Ascending aorta (tissue), 2 donors: ENCODE data around the gene KCNG4. TPM values are rescaled to one million over a fixed set of nuclear protein-coding genes. Genes with fewer than 3 reads are reported as not detected.

Source experiments
- DNase-seq, 2 donors: peaks; one replicate each; pipeline ENCODE4 v3.0.0-alpha.2; 2019; ENCODE audit warnings: low spot score in 2 of 2
- H3K27ac ChIP-seq, 2 donors: fragments of 200-600 bp; sonication (generic); one replicate each; pipeline ENCODE4 v1.5.1; 2016 to 2017; ENCODE audit warnings: mild to moderate bottlenecking in 1 of 2
- H3K27me3 ChIP-seq: fragments of 200-600 bp; sonication (generic); one replicate; pipeline ENCODE4 v1.5.1; 2017
- H3K36me3 ChIP-seq, 2 donors: fragments of 200-600 bp; sonication (generic); one replicate each; pipeline ENCODE4 v1.5.1; 2016
- H3K4me1 ChIP-seq, 2 donors: fragments of 200-600 bp; sonication (generic); one replicate each; pipeline ENCODE4 v1.5.1; 2016 to 2017; ENCODE audit warnings: mild to moderate bottlenecking in 1 of 2
- H3K4me3 ChIP-seq, 2 donors: fragments of 200-600 bp; sonication (generic); one replicate each; pipeline ENCODE4 v1.5.1; 2016 to 2017; ENCODE audit warnings: mild to moderate bottlenecking in 1 of 2
- H3K9me3 ChIP-seq, 2 donors: fragments of 200-600 bp; sonication (generic); one replicate each; pipeline ENCODE4 v1.5.1; 2016
- CTCF ChIP-seq, 3 experiments: fragments of 200-600 bp in 2 of 3; fragments of 450-650 bp in 1 of 3; sonication (generic) in 2 of 3; IDR thresholded peaks; one replicate each; pipeline ENCODE4 v1.5.1; 2016 to 2019; ENCODE audit warnings: antibody characterized with exemption in 3 of 3, mild to moderate bottlenecking in 1 of 3, moderate library complexity in 1 of 3
- intact Hi-C: fragments of 100-400 bp; cut with DNase I; formaldehyde crosslinking; loops from one replicate; pipeline ENCODE4 v1.15.1; 2023
- total RNA-seq: library from RNA; depleted of rRNA; stranded (reverse); fragments of >200 nt; gene quantifications from one replicate; pipeline ENCODE4 v1.1.0, GENCODE V29; 2016

KCNG4 gene
- total RNA-seq, 1 donor from 2014 or later = not detected

DNA sequence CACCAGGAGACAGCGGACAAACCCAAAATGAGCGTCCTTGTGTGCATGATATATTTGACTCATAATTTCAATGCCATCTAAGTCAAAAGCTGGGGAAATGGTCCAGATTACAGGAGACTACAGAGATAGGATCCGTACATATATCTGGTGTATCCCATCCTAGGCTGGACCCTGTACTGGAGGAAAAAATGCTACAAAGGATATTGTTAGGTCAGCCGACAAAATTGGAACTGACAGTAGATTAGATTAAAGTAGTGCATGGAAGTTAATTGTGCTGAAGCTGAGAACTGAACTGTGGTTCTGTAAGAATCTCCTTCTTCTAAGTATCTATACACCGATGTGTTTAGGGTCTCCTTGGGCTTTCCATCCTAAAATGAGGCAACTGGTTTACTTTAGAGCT lies 24.3 kb downstream of the KCNG4 start:
- no peak for DNase-seq
- no peak for TF ChIP-seq CTCF (IDR thresholded peaks at IDR 0.05)
- no peaks in the 10 kb centered on the region for H3K4me1 ChIP-seq
- no peaks in the 10 kb centered on the region for H3K9me3 ChIP-seq
- H3K36me3 ChIP-seq = no peaks in the 10 kb centered on the region
- no peaks in the 10 kb centered on the region for H3K27me3 ChIP-seq
- intact Hi-C loops = no loop called here
- H3K27ac ChIP-seq = no peak overlapping the region
- no peak overlapping the region for H3K4me3 ChIP-seq

DNA sequence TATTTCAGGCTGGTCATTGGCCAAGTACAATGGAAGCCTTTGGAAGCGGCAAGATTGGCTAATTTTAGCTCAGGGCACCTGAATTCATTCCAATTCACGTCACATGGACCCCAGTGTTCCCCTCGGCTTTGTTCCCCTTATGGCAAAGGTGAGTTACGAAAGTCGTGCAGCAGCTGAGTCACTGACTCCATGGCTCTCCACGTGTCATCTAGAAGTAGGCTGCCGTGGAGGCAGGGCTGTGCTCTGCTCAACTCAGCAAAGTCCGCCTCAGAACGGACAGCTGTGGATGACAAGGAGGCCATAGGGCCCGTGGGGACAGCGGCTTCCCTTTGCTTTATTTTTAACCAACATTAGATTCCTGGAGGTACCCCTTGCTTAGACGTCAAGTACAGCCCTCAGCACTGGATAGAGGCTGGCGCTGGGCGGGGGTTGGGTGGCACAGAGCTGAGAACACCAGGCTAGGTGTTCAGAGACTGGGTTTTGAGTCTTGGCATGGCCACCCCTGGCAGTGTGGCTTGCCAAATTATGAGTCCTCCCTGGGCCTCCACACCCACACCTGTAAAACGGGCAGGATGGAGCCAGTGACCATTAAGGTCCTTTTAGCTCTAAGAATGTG lies 25.3 kb downstream of the KCNG4 start:
- Histone ChIP-seq H3K4me1 (no peaks in the 10 kb centered on the region), H3K36me3 (no peaks in the 10 kb centered on the region), H3K27me3 (no peaks in the 10 kb centered on the region), H3K27ac (no peak overlapping the region), H3K4me3 (no peak overlapping the region), H3K9me3 (no peaks in the 10 kb centered on the region)
- intact Hi-C loops = no loop called here
- TF ChIP-seq CTCF (IDR thresholded peaks at IDR 0.05) = no peak
- DNase-seq = no peak

GRCh38 chr16:84212631-84213030 lies 27.2 kb downstream of the KCNG4 start:
- no peak for TF ChIP-seq CTCF (IDR thresholded peaks at IDR 0.05)
- no peak for DNase-seq
- intact Hi-C loops = no loop called here
- Histone ChIP-seq H3K4me1 (no peaks in the 10 kb centered on the region), H3K27me3 (no peaks in the 10 kb centered on the region), H3K9me3 (no peaks in the 10 kb centered on the region), H3K4me3 (no peak overlapping the region), H3K36me3 (no peaks in the 10 kb centered on the region), H3K27ac (no peak overlapping the region)

DNA sequence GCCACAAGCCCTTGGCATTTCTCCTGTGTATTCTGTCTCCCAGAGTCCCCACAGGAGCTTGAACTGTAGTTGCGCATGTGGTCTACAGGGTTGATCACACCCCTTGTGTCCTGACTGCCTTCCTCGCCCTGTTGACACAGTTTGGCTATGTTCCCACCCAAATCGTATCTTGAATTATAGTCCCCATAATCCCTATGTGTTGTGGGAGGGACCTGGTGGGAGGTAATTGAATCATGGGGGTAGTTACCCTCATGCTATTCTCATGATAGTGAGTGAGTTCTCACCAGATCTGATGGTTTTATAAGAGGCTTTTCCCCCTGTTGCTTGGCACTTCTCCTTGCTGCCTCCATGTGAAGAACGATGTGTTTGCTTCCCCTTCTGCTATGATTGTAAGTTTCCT lies 27.7 kb downstream of the KCNG4 start:
- no peak overlapping the region for H3K4me3 ChIP-seq
- no peaks in the 10 kb centered on the region for H3K36me3 ChIP-seq
- H3K4me1 ChIP-seq = no peaks in the 10 kb centered on the region
- no peaks in the 10 kb centered on the region for H3K9me3 ChIP-seq
- no peak for TF ChIP-seq CTCF (IDR thresholded peaks at IDR 0.05)
- no peak overlapping the region for H3K27ac ChIP-seq
- intact Hi-C loops = no loop called here
- no peaks in the 10 kb centered on the region for H3K27me3 ChIP-seq
- no peak for DNase-seq

DNA sequence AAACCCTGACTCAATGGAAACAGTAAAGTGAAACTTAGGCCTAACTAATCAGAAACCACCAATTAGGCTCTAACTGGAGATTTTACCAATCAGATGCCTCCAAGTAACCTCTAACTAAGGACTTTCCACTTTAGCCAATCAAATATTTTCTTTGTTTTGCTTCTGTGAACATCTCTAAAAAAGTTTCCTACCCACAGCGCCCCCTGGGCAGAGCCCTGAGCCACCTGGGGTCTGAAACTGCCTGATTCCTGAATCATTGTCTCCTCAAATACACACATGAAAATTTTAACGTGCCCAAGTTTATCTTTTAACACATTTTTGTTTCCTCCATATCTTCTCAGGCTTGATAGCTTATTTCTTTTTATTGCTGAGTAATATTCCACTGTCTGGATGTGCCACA lies 29.8 kb downstream of the KCNG4 start:
- TF ChIP-seq CTCF (IDR thresholded peaks at IDR 0.05) = no peak
- H3K27ac ChIP-seq = no peak overlapping the region
- DNase-seq = no peak
- intact Hi-C loops = no loop called here
- H3K4me1 ChIP-seq = no peaks in the 10 kb centered on the region
- no peaks in the 10 kb centered on the region for H3K27me3 ChIP-seq
- H3K36me3 ChIP-seq = no peaks in the 10 kb centered on the region
- H3K4me3 ChIP-seq = no peak overlapping the region
- H3K9me3 ChIP-seq = no peaks in the 10 kb centered on the region

- H3K4me1 ChIP-seq = no peaks in the 10 kb centered on the region
- H3K27me3 ChIP-seq = no peaks in the 10 kb centered on the region
- no peaks in the 10 kb centered on the region for H3K9me3 ChIP-seq
- DNase-seq = no peak
- no peak for TF ChIP-seq CTCF (IDR thresholded peaks at IDR 0.05)
- H3K36me3 ChIP-seq = no peaks in the 10 kb centered on the region
- no peak overlapping the region for H3K27ac ChIP-seq
- no peak overlapping the region for H3K4me3 ChIP-seq
- intact Hi-C loops = no loop called here
Measured at GRCh38 chr16:84207879-84208278, 31.9 kb downstream of the KCNG4 start.
